ENCODE data around the gene TRPC1.

GRCh38 chr3:142801746-142802145, 77.9 kb downstream of the TRPC1 start:
- TF ChIP-seq, protein P1, sequence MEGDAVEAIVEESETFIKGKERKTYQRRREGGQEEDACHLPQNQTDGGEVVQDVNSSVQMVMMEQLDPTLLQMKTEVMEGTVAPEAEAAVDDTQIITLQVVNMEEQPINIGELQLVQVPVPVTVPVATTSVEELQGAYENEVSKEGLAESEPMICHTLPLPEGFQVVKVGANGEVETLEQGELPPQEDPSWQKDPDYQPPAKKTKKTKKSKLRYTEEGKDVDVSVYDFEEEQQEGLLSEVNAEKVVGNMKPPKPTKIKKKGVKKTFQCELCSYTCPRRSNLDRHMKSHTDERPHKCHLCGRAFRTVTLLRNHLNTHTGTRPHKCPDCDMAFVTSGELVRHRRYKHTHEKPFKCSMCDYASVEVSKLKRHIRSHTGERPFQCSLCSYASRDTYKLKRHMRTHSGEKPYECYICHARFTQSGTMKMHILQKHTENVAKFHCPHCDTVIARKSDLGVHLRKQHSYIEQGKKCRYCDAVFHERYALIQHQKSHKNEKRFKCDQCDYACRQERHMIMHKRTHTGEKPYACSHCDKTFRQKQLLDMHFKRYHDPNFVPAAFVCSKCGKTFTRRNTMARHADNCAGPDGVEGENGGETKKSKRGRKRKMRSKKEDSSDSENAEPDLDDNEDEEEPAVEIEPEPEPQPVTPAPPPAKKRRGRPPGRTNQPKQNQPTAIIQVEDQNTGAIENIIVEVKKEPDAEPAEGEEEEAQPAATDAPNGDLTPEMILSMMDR (IDR thresholded peaks at IDR 0.05; ENCODE audit: borderline replicate concordance, extremely low read depth, low read length, poor library complexity, severe bottlenecking), result no peak
- TF ChIP-seq EZH2 (IDR thresholded peaks at IDR 0.05; ENCODE audit: borderline replicate concordance, low read depth, low read length, severe bottlenecking), result no peak

Data from DND-41 (cell line).